Measurements from ENCODE around the gene GALNT5.
"Not testable (repeated sequence)": the region's sequence is repeated elsewhere in the genome, so short reads cannot be mapped to it uniquely, and the experiment has no call there.

The GALNT5 gene

DNA sequence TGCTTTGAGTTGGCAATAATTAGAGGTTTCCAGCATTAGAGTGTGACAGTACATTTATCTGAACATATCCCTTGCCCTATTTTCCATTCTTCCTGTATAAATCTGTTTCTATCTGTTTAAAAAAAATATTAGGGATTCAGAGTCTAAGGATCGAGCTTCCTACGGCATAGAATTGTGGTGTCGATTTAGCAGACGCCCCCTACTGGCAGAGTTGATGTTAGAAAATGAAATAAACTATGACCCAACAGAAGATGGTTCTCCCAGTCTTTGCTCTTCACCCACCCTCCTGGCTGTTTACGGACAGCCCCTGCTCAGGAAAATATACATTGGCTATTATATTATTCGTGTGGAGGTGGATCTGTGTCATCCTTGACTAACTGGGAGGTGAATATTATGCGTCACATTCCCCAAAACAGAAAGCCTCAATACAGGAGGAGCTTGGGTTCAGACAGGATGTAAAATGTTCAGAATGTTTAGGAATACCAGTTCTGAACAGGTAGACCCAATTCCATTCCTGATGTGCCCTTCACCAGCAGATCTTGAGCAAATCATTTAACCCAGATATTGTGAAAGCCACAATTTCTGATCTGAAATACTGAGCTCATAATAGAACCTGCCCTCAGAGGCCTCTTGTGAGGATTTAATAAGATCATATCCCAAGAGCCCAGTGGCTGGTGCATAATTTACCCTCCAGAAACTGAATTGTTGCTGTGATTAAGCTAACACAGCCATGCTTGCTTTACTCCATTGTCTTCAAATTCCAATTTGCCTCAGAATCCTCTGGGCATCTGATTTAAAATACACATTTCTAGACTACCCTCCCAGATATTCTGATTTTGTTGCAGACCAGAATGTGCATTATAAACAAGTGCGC is 78.9 kb downstream of the GALNT5 start:
- DNase-seq (ENCODE audit: low read depth, low spot score), result no peak
- no peak overlapping the region for H3K27ac ChIP-seq (ENCODE audit: low read length)
- no peaks in the 10 kb centered on the region for H3K36me3 ChIP-seq (ENCODE audit: control insufficient read depth, insufficient read depth, low read length)
- H3K4me1 ChIP-seq (ENCODE audit: control insufficient read depth, insufficient read depth, low read length), result no peaks in the 10 kb centered on the region
- H3K4me3 ChIP-seq (ENCODE audit: low read length), result no peak overlapping the region
- no peaks in the 10 kb centered on the region; the same call in 1 of the 2 replicates for H3K9me3 ChIP-seq (ENCODE audit: control insufficient read depth, insufficient read depth, low read length)
- WGBS (ENCODE audit: insufficient coverage, insufficient read length), result no CpG with 5 or more reads among the region's 8 CpGs
- H3K27me3 ChIP-seq (ENCODE audit: control insufficient read depth, insufficient read depth, low read length), result no peaks in the 10 kb centered on the region

- WGBS (ENCODE audit: insufficient coverage, insufficient read length), result no CpG with 5 or more reads among the region's 3 CpGs
- Histone ChIP-seq H3K27ac (ENCODE audit: low read length) (no peak overlapping the region), H3K4me3 (ENCODE audit: low read length) (no peak overlapping the region), H3K27me3 (ENCODE audit: control insufficient read depth, insufficient read depth, low read length) (no peaks in the 10 kb centered on the region), H3K9me3 (ENCODE audit: control insufficient read depth, insufficient read depth, low read length) (no peaks in the 10 kb centered on the region; the same call in 1 of the 2 replicates), H3K36me3 (ENCODE audit: control insufficient read depth, insufficient read depth, low read length) (no peaks in the 10 kb centered on the region), H3K4me1 (ENCODE audit: control insufficient read depth, insufficient read depth, low read length) (no peaks in the 10 kb centered on the region)
- no peak for DNase-seq (ENCODE audit: low read depth, low spot score)
Measured at GRCh38 chr2:157337978-157338377, 80.5 kb downstream of the GALNT5 start.

DNA sequence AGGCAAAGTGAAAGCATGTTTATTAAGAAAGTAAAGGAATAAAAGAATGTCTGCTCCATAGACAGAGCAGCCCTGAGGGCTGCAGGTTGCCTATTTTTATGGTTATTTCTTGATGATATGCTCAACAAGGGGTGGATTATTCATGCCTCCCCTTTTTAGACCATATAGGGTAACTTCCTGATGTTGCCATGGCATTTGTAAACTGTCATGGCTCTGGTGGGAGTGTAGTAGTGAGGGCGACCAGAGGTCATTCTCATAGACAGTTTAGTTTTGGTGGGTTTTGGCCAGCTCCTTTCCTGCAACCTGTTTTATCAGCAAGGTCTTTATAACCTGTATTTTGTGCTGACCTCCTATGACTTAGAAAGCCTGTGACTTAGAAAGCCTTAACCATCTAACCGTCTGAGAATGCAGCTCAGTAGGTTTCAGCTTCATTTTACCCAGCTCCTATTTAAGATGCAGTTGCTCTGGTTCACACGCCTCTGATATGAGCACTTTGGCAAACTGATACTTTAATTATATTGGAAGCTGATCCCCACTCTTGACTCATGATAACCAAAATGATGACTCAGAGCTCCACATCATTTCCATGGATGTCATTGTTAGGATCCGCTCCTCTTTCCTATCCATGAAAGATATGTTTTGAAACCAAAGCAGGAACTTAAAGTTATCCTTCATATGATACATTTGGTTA is 82.6 kb downstream of the GALNT5 start:
- no peaks in the 10 kb centered on the region for H3K27me3 ChIP-seq (ENCODE audit: control insufficient read depth, insufficient read depth, low read length)
- H3K36me3 ChIP-seq (ENCODE audit: control insufficient read depth, insufficient read depth, low read length), result no peaks in the 10 kb centered on the region
- no CpG with 5 or more reads among the region's 4 CpGs for WGBS (ENCODE audit: insufficient coverage, insufficient read length)
- no peak overlapping the region for H3K27ac ChIP-seq (ENCODE audit: low read length)
- no peak for DNase-seq (ENCODE audit: low read depth, low spot score)
- H3K9me3 ChIP-seq (ENCODE audit: control insufficient read depth, insufficient read depth, low read length), result peaks cover 3% of the 10 kb centered on the region; the same call in 1 of the 2 replicates
- no peak overlapping the region for H3K4me3 ChIP-seq (ENCODE audit: low read length)
- no peaks in the 10 kb centered on the region for H3K4me1 ChIP-seq (ENCODE audit: control insufficient read depth, insufficient read depth, low read length)

DNA sequence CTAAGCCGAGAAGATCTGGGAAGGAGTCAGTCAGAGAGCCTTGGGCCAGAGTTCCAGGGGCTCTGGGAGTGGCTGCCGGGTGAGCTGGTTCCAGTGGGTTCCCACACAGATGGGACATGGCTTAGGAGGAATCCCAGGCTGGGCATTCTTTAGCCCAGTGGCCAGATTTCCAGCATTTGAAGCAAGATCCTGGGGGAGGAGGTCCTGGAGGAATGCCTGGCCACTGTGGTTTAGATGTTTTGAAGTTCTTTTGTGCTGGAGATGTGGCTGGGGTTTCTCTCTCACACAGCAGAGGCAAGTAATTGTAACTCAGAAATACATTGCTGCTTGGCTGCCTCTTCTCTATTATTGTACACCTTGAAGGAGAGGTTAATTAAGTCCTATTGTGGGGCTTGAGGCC is 83.9 kb downstream of the GALNT5 start:
- no CpG with 5 or more reads among the region's 2 CpGs for WGBS (ENCODE audit: insufficient coverage, insufficient read length)
- not testable (repeated sequence) for H3K27me3 ChIP-seq (ENCODE audit: control insufficient read depth, insufficient read depth, low read length); H3K27ac ChIP-seq (ENCODE audit: low read length); H3K4me1 ChIP-seq (ENCODE audit: control insufficient read depth, insufficient read depth, low read length); H3K4me3 ChIP-seq (ENCODE audit: low read length); H3K9me3 ChIP-seq (ENCODE audit: control insufficient read depth, insufficient read depth, low read length); DNase-seq (ENCODE audit: low read depth, low spot score); H3K36me3 ChIP-seq (ENCODE audit: control insufficient read depth, insufficient read depth, low read length)

DNA sequence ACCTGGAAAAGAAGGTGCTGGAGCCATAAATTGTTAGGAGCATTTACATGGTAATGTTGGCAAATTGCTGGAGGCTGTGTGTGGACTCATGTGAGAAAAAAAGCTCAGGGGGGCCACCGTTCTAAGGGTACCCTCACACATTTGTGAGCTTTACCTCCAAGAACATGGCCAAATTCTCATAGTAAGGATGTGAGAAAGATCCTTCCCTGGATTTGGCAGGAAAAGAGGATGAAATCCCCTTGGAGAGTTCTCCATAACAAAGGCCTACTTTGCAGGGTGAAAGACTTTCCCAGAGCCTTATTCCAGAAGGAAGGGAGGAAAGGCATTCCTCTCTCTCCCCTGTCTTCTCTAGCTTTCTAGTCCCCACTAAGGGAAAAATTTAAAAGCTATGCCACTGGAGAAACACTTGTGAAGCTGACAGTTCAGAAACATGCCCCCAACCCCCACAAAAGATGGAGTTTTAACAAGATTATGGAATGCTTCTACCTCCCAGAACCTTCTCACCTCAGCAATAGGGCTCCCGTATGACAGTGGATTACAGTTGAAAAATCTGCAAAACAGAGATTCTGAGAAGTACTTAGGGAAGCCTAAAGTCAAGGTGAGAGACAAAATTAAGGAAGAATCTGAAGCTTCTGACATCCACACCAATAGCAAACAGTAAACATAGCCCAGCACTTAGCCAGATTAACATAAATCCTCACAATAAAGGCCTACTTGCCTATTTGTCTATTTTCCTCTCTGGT is 88.3 kb downstream of the GALNT5 start:
- H3K36me3 ChIP-seq (ENCODE audit: control insufficient read depth, insufficient read depth, low read length), result no peaks in the 10 kb centered on the region
- H3K27ac ChIP-seq (ENCODE audit: low read length), result no peak overlapping the region
- WGBS (ENCODE audit: insufficient coverage, insufficient read length), result no CpG with 5 or more reads among the region's 2 CpGs
- H3K4me1 ChIP-seq (ENCODE audit: control insufficient read depth, insufficient read depth, low read length), result no peaks in the 10 kb centered on the region; the same call in 1 of the 2 replicates
- H3K9me3 ChIP-seq (ENCODE audit: control insufficient read depth, insufficient read depth, low read length), result peaks cover 3% of the 10 kb centered on the region; the same call in 1 of the 2 replicates
- DNase-seq (ENCODE audit: low read depth, low spot score), result no peak
- H3K27me3 ChIP-seq (ENCODE audit: control insufficient read depth, insufficient read depth, low read length), result no peaks in the 10 kb centered on the region
- H3K4me3 ChIP-seq (ENCODE audit: low read length), result no peak overlapping the region

- Histone ChIP-seq H3K9me3 (ENCODE audit: control insufficient read depth, insufficient read depth, low read length) (peaks cover 3% of the 10 kb centered on the region; the same call in 1 of the 2 replicates), H3K4me1 (ENCODE audit: control insufficient read depth, insufficient read depth, low read length) (no peaks in the 10 kb centered on the region; the same call in 1 of the 2 replicates), H3K27me3 (ENCODE audit: control insufficient read depth, insufficient read depth, low read length) (no peaks in the 10 kb centered on the region), H3K27ac (ENCODE audit: low read length) (no peak overlapping the region), H3K36me3 (ENCODE audit: control insufficient read depth, insufficient read depth, low read length) (no peaks in the 10 kb centered on the region), H3K4me3 (ENCODE audit: low read length) (no peak overlapping the region)
- WGBS (ENCODE audit: insufficient coverage, insufficient read length), result no CpG with 5 or more reads among the region's 3 CpGs
- DNase-seq (ENCODE audit: low read depth, low spot score), result no peak
Measured at GRCh38 chr2:157348291-157348921, 90.9 kb downstream of the GALNT5 start.

GRCh38 chr2:157349949-157350515 is 92.5 kb downstream of the GALNT5 start:
- H3K36me3 ChIP-seq (ENCODE audit: control insufficient read depth, insufficient read depth, low read length), result no peaks in the 10 kb centered on the region
- H3K4me1 ChIP-seq (ENCODE audit: control insufficient read depth, insufficient read depth, low read length), result no peaks in the 10 kb centered on the region; the same call in 1 of the 2 replicates
- DNase-seq (ENCODE audit: low read depth, low spot score), result no peak
- no peak overlapping the region for H3K27ac ChIP-seq (ENCODE audit: low read length)
- no CpG with 5 or more reads among the region's 1 CpG for WGBS (ENCODE audit: insufficient coverage, insufficient read length)
- H3K9me3 ChIP-seq (ENCODE audit: control insufficient read depth, insufficient read depth, low read length), result no peaks in the 10 kb centered on the region
- H3K4me3 ChIP-seq (ENCODE audit: low read length), result no peak overlapping the region
- H3K27me3 ChIP-seq (ENCODE audit: control insufficient read depth, insufficient read depth, low read length), result no peaks in the 10 kb centered on the region

GRCh38 chr2:157355618-157356017 is 98.1 kb downstream of the GALNT5 start:
- H3K4me1 ChIP-seq (ENCODE audit: control insufficient read depth, insufficient read depth, low read length), result no peaks in the 10 kb centered on the region
- H3K4me3 ChIP-seq (ENCODE audit: low read length), result no peak overlapping the region
- H3K27me3 ChIP-seq (ENCODE audit: control insufficient read depth, insufficient read depth, low read length), result no peaks in the 10 kb centered on the region
- H3K27ac ChIP-seq (ENCODE audit: low read length), result no peak overlapping the region
- no peaks in the 10 kb centered on the region for H3K36me3 ChIP-seq (ENCODE audit: control insufficient read depth, insufficient read depth, low read length)
- DNase-seq (ENCODE audit: low read depth, low spot score), result no peak
- H3K9me3 ChIP-seq (ENCODE audit: control insufficient read depth, insufficient read depth, low read length), result no peaks in the 10 kb centered on the region
- WGBS (ENCODE audit: insufficient coverage, insufficient read length), result no CpG with 5 or more reads among the region's 1 CpG

GRCh38 chr2:157359628-157360027 is 102.1 kb downstream of the GALNT5 start:
- no peaks in the 10 kb centered on the region for H3K4me1 ChIP-seq (ENCODE audit: control insufficient read depth, insufficient read depth, low read length)
- no peak overlapping the region for H3K27ac ChIP-seq (ENCODE audit: low read length)
- no peak for DNase-seq (ENCODE audit: low read depth, low spot score)
- no peaks in the 10 kb centered on the region for H3K36me3 ChIP-seq (ENCODE audit: control insufficient read depth, insufficient read depth, low read length)
- H3K4me3 ChIP-seq (ENCODE audit: low read length), result no peak overlapping the region
- WGBS (ENCODE audit: insufficient coverage, insufficient read length), result no CpG with 5 or more reads among the region's 2 CpGs
- no peaks in the 10 kb centered on the region for H3K27me3 ChIP-seq (ENCODE audit: control insufficient read depth, insufficient read depth, low read length)
- H3K9me3 ChIP-seq (ENCODE audit: control insufficient read depth, insufficient read depth, low read length), result no peaks in the 10 kb centered on the region

DNA sequence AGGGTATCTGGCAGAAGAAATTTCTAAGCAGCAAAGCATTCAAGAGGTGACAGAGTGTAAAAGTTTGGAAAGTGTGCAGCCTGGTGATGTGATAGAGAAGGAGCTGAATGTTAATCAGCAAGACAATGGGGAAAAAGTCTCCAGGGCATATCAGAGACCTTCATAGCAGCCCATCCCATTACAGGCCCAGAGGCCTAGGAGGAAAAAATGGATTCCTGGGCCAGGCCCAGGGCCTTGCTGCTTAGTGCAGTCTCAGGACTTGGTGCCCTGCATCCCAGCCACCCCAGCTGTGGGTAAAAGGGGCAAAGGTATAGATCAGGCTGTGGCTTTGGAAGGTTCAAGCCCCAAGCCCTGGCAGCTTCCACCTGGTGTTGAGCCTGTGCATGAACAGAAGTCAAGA is 104.0 kb downstream of the GALNT5 start:
- H3K9me3 ChIP-seq (ENCODE audit: control insufficient read depth, insufficient read depth, low read length), result no peaks in the 10 kb centered on the region
- DNase-seq (ENCODE audit: low read depth, low spot score), result no peak
- H3K36me3 ChIP-seq (ENCODE audit: control insufficient read depth, insufficient read depth, low read length), result no peaks in the 10 kb centered on the region
- no peak overlapping the region for H3K4me3 ChIP-seq (ENCODE audit: low read length)
- no peaks in the 10 kb centered on the region for H3K27me3 ChIP-seq (ENCODE audit: control insufficient read depth, insufficient read depth, low read length)
- no peaks in the 10 kb centered on the region for H3K4me1 ChIP-seq (ENCODE audit: control insufficient read depth, insufficient read depth, low read length)
- no peak overlapping the region for H3K27ac ChIP-seq (ENCODE audit: low read length)
